ENCODE measurements around the gene SPATS2.

DNA sequence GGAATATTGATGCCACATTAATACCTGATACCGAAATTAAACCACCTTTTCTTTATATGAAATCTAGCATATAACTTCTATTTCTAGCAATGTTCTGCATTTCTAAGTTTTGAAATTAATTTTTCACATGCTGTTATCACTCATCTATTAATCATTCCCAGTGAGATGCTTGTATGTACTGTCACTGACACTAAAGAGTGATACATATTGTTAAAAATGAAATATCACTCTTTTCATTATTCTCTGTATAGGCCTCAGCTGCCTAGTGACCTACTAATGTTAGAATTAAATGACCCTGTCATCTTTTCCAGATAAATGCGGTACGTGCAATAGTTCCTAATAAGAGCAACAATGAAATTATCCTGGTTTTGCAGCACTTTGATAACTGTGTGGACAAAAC lies 121.9 kb downstream of the SPATS2 start:
- TF ChIP-seq SIN3A (IDR thresholded peaks at IDR 0.05; ENCODE audit: borderline replicate concordance, insufficient read depth, low read length) = no peak
- no peak for TF ChIP-seq POLR2AphosphoS5 (IDR thresholded peaks at IDR 0.05; ENCODE audit: low read depth, low read length)

Measured in PFSK-1 (cell line).